Measurements from ENCODE around the gene REXO1. TPM values are rescaled to one million over a fixed set of nuclear protein-coding genes. Genes with fewer than 3 reads are reported as not detected.

The REXO1 gene
- total and polyA plus RNA-seq, 2 of the 8 experiments (the other 6 are each of a cell fraction or from before 2014, with no cell fraction given): 42.4 to 44.3 TPM

- Histone ChIP-seq H2BK120ac (replicated peaks; ENCODE audit: low read depth, low read length) (no peak overlapping the region), H4K5ac (ENCODE audit: insufficient read length, low read depth, low read length) (no peak overlapping the region), H4K91ac (replicated peaks; ENCODE audit: insufficient read length, low read length) (peak overlapping the region; percentile 84), H2AFZ (ENCODE audit: low read length) (no peak overlapping the region), H3K56ac (replicated peaks; ENCODE audit: insufficient read length, low read depth, low read length) (no peak overlapping the region), H3K36me3 (ENCODE audit: control insufficient read depth in 2 of 4, insufficient read depth in 4 of 4, low read length in 3 of 4) (no peaks in the 10 kb centered on the region), H3K4ac (replicated peaks; ENCODE audit: insufficient read length, low read depth, low read length) (no peak overlapping the region), H2AK5ac (ENCODE audit: low read depth, low read length) (no peak overlapping the region), H3K79me2 (ENCODE audit: control insufficient read depth in 1 of 2, insufficient read depth in 2 of 2, low read length in 2 of 2) (peaks cover 8 to 61% of the 10 kb centered on the region in 2 experiments; a peak in 3 of 4 replicates), H4K8ac (ENCODE audit: extremely low read depth, insufficient read depth, low read length) (peak overlapping the region; percentile 71), H2BK20ac (ENCODE audit: low read length) (no peak overlapping the region), H3K4me2 (ENCODE audit: insufficient read depth in 1 of 2, low read depth in 2 of 2, low read length in 2 of 2) (peak overlapping the region; percentile 67 to 95), H3K27me3 (replicated peaks in 1 of 4; ENCODE audit: control insufficient read depth in 3 of 4, extremely low read depth in 1 of 4, insufficient read depth in 3 of 4, low read length in 3 of 4) (peaks cover 0 to 4% (median 2%) of the 10 kb centered on the region in 4 experiments; a peak in 3 of 7 replicates), H4K20me1 (replicated peaks in 1 of 2; ENCODE audit: control insufficient read depth in 1 of 2, insufficient read depth in 2 of 2, low read length in 2 of 2) (peaks cover 36 to 43% of the 10 kb centered on the region in 2 experiments), H3K79me1 (ENCODE audit: low read depth, low read length) (peaks cover 19% of the 10 kb centered on the region), H3K14ac (ENCODE audit: insufficient read length) (no peak overlapping the region), H2BK5ac (ENCODE audit: low read depth, low read length) (peak overlapping the region; percentile 71; the same call in 1 of the 2 replicates), H3K9me3 (ENCODE audit: insufficient read depth in 2 of 2, low read depth in 1 of 2, low read length in 1 of 2) (no peaks in the 10 kb centered on the region), H2BK12ac (ENCODE audit: low read depth, low read length) (0 out of 2 replicates have a peak overlapping the region, but pooled peaks have one; percentile 50), H3K18ac (ENCODE audit: extremely low read depth, low read length) (peak overlapping the region; percentile 78; the same call in 1 of the 2 replicates), H3K23ac (ENCODE audit: insufficient read length) (no peak overlapping the region), H3K4me3 (ENCODE audit: extremely low read depth in 1 of 4, insufficient read depth in 2 of 4, low read depth in 3 of 4, low read length in 4 of 4) (peak overlapping the region in 3 of 4 experiments; percentile 20 to 70 (median 23); a peak in 4 of 8 replicates), H2BK15ac (ENCODE audit: low read length) (no peak overlapping the region), H3K27ac (ENCODE audit: low read depth, low read length) (no peak overlapping the region), H3K23me2 (ENCODE audit: low read depth, low read length) (peaks cover 6% of the 10 kb centered on the region; the same call in 1 of the 2 replicates), H3K4me1 (replicated peaks in 1 of 4; ENCODE audit: control insufficient read depth in 3 of 4, insufficient read depth in 4 of 4, low read length in 3 of 4) (peaks cover 0 to 71% (median 57%) of the 10 kb centered on the region in 4 experiments; a peak in 6 of 7 replicates), H3K9ac (replicated peaks in 1 of 4; ENCODE audit: extremely low read depth in 1 of 4, low read depth in 3 of 4, low read length in 3 of 4) (peak overlapping the region in 2 of 4 experiments; percentile 13 to 31; a peak in 2 of 7 replicates)
- TF ChIP-seq SIRT6 (IDR thresholded peaks at IDR 0.05; ENCODE audit: low read length): no peak
- ChIA-PET CTCF (ENCODE audit: partially characterized antibody) (interaction anchor here (0.6 to 2.5 kb wide), 5 partner anchors 11 to 41 kb away, joined by 3 to 13 read pairs (median 4); no protein-coding TSS in a partner anchor), POLR2A (ENCODE audit: partially characterized antibody) (interaction anchor here (0.7 to 1.6 kb wide), 2 partner anchors 195 to 587 kb away, joined by 4 read pairs; partner anchors contain the start of gene CIRBP)
- FAIRE-seq: no peak
- WGBS, 2 experiments (ENCODE audit: extremely low coverage in 1 of 2, insufficient coverage in 1 of 2, insufficient read length in 1 of 2, insufficient replicate concordance in 2 of 2, low coverage in 1 of 2, low lambda C conversion rate in 2 of 2, missing lambda C conversion rate in 1 of 2): 64% methylated on average over 6 of the region's 6 CpGs; no CpG with 5 or more reads in 1 of the 2 experiments
- peak in 1 of 2 experiments; percentile 53 for DNase-seq (ENCODE audit: low read depth in 1 of 2, low spot score in 2 of 2)
Observed at GRCh38 chr19:1856345-1856697, 8.0 kb upstream of the REXO1 start.

Data from H1 (cell line).